ENCODE measurements around the gene IBTK. TPM values are rescaled to one million over a fixed set of nuclear protein-coding genes. Genes with fewer than 3 reads are reported as not detected.

The IBTK gene
- total and polyA plus RNA-seq, 7 donors: 18.9 to 26.2 (median 25.0) TPM

DNA sequence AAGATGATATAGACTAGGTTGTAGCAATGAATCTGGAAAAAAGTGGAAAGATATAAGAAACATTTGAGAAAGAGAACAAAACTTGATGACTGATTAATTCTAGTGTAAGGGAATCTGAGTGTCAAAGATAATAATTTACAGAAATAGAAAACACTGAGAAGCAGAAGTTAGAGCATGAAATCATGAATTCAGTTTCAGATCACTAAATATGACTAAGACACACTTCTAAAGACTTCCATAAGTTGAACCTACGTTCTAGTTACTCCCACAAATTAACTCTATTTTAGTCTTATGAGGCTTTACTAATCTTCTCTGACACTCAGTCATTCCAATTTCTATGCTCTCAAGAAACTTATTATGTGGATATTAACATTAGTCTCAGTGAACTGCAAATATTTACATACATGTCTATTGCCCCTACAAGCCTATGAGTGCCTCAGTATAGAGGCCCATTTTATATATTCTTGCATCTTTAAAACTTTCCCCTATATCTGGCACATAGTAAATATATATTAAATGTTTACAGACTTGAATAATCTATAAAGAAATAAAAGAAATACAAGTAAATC, 30.4 kb downstream of the IBTK start:
- intact Hi-C loops (cut with DNase I): no loop called here
- no peak overlapping the region for H3K4me3 ChIP-seq
- no peaks in the 10 kb centered on the region for H3K27me3 ChIP-seq
- TF ChIP-seq, protein P1, sequence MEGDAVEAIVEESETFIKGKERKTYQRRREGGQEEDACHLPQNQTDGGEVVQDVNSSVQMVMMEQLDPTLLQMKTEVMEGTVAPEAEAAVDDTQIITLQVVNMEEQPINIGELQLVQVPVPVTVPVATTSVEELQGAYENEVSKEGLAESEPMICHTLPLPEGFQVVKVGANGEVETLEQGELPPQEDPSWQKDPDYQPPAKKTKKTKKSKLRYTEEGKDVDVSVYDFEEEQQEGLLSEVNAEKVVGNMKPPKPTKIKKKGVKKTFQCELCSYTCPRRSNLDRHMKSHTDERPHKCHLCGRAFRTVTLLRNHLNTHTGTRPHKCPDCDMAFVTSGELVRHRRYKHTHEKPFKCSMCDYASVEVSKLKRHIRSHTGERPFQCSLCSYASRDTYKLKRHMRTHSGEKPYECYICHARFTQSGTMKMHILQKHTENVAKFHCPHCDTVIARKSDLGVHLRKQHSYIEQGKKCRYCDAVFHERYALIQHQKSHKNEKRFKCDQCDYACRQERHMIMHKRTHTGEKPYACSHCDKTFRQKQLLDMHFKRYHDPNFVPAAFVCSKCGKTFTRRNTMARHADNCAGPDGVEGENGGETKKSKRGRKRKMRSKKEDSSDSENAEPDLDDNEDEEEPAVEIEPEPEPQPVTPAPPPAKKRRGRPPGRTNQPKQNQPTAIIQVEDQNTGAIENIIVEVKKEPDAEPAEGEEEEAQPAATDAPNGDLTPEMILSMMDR (IDR thresholded peaks at IDR 0.05): no peak
- TF ChIP-seq POLR2A (IDR thresholded peaks at IDR 0.05) (no peak), EP300 (IDR thresholded peaks at IDR 0.05) (no peak), POLR2AphosphoS5 (IDR thresholded peaks at IDR 0.05) (no peak)
- 55 to 82% methylated on average over 1 of the region's 1 CpG for WGBS, 2 donors
- no peaks in the 10 kb centered on the region for H3K9me3 ChIP-seq
- H3K4me1 ChIP-seq: no peaks in the 10 kb centered on the region
- DNase-seq: no peak
- H3K27ac ChIP-seq: no peak overlapping the region
- H3K36me3 ChIP-seq: peaks cover 12 to 92% (median 18%) of the 10 kb centered on the region in 4 donors

DNA sequence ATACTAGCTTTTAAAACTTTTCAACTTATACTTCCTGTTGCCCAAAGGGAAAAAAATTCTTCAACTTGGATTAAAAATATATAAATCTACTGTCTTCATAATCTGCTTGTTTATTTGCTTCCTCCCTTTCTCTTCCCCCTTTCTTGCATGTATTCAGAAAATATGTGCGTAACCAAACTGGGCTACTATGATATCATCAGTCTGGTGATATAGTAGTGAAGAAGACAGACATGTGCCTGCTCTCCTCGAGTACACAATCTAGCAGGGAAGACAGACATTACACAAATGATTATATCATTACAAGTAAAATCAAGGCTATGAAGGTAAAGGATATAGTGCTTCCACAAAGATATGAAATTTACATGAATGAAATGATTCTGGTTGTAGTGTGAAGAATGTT, 31.0 kb downstream of the IBTK start:
- Histone ChIP-seq H3K36me3 (peaks cover 12 to 93% (median 18%) of the 10 kb centered on the region in 4 donors), H3K4me3 (no peak overlapping the region), H3K27ac (no peak overlapping the region), H3K4me1 (no peaks in the 10 kb centered on the region), H3K27me3 (no peaks in the 10 kb centered on the region), H3K9me3 (no peaks in the 10 kb centered on the region)
- no peak for DNase-seq
- WGBS, 2 donors: 74 to 81% methylated on average over 2 of the region's 2 CpGs
- TF ChIP-seq, protein P1 (IDR thresholded peaks at IDR 0.05): no peak
- no peak for TF ChIP-seq POLR2A (IDR thresholded peaks at IDR 0.05)
- TF ChIP-seq EP300 (IDR thresholded peaks at IDR 0.05): no peak
- no peak for TF ChIP-seq POLR2AphosphoS5 (IDR thresholded peaks at IDR 0.05)
- intact Hi-C loops (cut with DNase I): no loop called here

DNA sequence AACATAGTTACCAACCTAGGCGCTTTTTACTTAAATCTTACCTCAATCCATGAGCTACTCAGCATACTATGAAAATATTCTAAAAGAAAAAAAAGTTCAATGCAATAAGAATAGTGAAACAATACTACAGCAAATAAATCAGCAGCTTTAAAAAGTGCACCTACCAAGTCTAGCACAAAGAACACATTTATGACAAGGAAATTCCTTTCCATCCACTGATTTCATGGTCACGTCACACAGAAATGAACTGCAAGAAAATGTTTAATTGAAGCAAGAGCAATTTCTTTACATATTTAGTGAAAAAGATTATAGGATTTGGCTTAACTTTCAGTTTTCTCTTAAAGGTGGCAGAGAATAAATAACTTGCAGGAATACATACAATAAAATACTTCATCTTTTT, 36.2 kb downstream of the IBTK start:
- Histone ChIP-seq H3K4me3 (no peak overlapping the region), H3K4me1 (peaks cover 0 to 2% (median 1%) of the 10 kb centered on the region in 4 donors), H3K27me3 (no peaks in the 10 kb centered on the region), H3K27ac (no peak overlapping the region), H3K36me3 (peaks cover 0 to 86% (median 11%) of the 10 kb centered on the region in 4 donors), H3K9me3 (no peaks in the 10 kb centered on the region)
- DNase-seq: no peak
- 96 to 97% methylated on average over 2 of the region's 2 CpGs for WGBS, 2 donors
- no peak for TF ChIP-seq POLR2AphosphoS5 (IDR thresholded peaks at IDR 0.05)
- intact Hi-C loops (cut with DNase I): no loop called here

DNA sequence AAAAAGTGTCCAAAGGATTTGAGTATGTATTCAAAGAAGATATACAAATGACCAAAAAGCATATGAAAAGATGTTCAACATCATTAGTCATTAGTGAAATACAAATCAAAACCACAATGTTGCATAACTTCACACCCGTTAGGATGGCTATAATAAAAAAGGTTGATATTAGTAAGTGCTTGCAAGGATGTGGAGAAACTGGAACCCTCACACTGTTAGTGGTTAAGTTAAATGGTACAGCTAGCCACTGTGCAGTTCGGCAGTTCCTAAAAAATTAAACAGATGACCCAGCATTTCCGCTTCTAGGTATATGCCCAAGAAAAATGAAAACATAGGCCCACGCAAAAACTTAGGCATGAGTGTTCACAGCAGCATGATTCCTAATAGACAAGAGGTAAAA, 38.6 kb downstream of the IBTK start:
- H3K27ac ChIP-seq: no peak overlapping the region
- no peak overlapping the region for H3K4me3 ChIP-seq
- TF ChIP-seq, protein P1 (IDR thresholded peaks at IDR 0.05): no peak
- TF ChIP-seq POLR2A (IDR thresholded peaks at IDR 0.05): no peak
- no peak for TF ChIP-seq POLR2AphosphoS5 (IDR thresholded peaks at IDR 0.05)
- TF ChIP-seq EP300 (IDR thresholded peaks at IDR 0.05): no peak
- H3K4me1 ChIP-seq: peaks cover 0 to 12% (median 11%) of the 10 kb centered on the region in 4 donors
- DNase-seq: no peak
- peaks cover 0 to 73% (median 1%) of the 10 kb centered on the region in 4 donors for H3K36me3 ChIP-seq
- intact Hi-C loops (cut with DNase I): no loop called here
- WGBS, 2 donors: 86 to 90% methylated on average over 4 of the region's 4 CpGs
- H3K9me3 ChIP-seq: no peaks in the 10 kb centered on the region
- H3K27me3 ChIP-seq: no peaks in the 10 kb centered on the region

DNA sequence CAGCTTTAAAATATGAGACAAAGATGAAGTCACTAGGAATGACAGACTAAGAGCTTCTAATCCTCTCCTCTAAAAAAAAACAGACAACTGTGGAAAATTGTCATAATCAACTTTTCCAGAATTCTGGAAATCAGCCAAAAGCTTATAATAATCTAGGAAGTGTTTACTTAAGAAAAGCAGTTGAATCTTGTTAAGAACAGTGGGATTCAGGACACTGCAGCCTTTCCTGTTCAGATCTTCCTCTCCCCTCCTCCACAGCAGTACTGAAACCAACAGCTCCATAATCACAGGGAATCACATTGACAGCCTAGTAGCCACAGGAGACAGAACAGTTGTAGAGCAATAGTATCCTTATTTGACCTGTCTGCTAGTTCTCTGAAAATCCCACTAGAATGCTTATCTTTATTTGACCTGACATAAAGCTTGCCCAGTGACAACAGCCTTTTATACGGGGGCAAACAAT, 41.6 kb downstream of the IBTK start:
- TF ChIP-seq POLR2AphosphoS5 (IDR thresholded peaks at IDR 0.05) (no peak), EP300 (IDR thresholded peaks at IDR 0.05) (no peak), POLR2A (IDR thresholded peaks at IDR 0.05) (no peak)
- TF ChIP-seq, protein P1 (IDR thresholded peaks at IDR 0.05): no peak
- intact Hi-C loops (cut with DNase I): no loop called here
- 13 to 45% methylated on average over 1 of the region's 1 CpG for WGBS, 2 donors
- Histone ChIP-seq H3K9me3 (no peaks in the 10 kb centered on the region), H3K36me3 (peaks cover 0 to 73% (median 7%) of the 10 kb centered on the region in 4 donors), H3K4me1 (peaks cover 0 to 12% (median 11%) of the 10 kb centered on the region in 4 donors), H3K4me3 (no peak overlapping the region), H3K27ac (peak overlapping the region in 2 of 4 donors; percentile 21 to 41), H3K27me3 (no peaks in the 10 kb centered on the region)
- DNase-seq: no peak

All from sigmoid colon (tissue), 7 donors.